Heart right ventricle (tissue), 16 donors: ENCODE data around the gene HYAL1. TPM values are rescaled to one million over a fixed set of nuclear protein-coding genes. Genes with fewer than 3 reads are reported as not detected.
"Not testable (repeated sequence)": the region's sequence is repeated elsewhere in the genome, so short reads cannot be mapped to it uniquely, and the experiment has no call there.

Experiments
- ATAC-seq, 8 donors: fragments of 200-7000 bp; cut with Tn5 transposase; one replicate each; pipeline ENCODE4 v1.9.1; 2020; ENCODE audit warnings: mild to moderate bottlenecking in 8 of 8, moderate library complexity in 8 of 8, moderate number of reproducible peaks in 1 of 8
- DNase-seq, 2 donors: peaks; one replicate each; pipeline ENCODE4 v3.0.0-alpha.2; 2020
- H3K27ac ChIP-seq, 10 donors: fragments of 200-600 bp; sonication (generic) in 2 of 10; one replicate each; pipeline versions ENCODE4 v1.5.0 to v1.8.0; 2020 to 2022; ENCODE audit warnings: mild to moderate bottlenecking in 3 of 10
- H3K27me3 ChIP-seq, 7 donors: fragments of 200-600 bp; one replicate each; pipeline ENCODE4 v1.8.0; 2021 to 2022; ENCODE audit warnings: mild to moderate bottlenecking in 2 of 7
- H3K36me3 ChIP-seq, 9 donors: fragments of 200-600 bp; sonication (generic) in 1 of 9; one replicate each; pipeline versions ENCODE4 v1.5.0 to v1.8.0; 2020 to 2022; ENCODE audit warnings: mild to moderate bottlenecking in 2 of 9
- H3K4me1 ChIP-seq, 9 donors: fragments of 200-600 bp; sonication (generic) in 1 of 9; one replicate each; pipeline versions ENCODE4 v1.5.0 to v1.8.0; 2020 to 2022; ENCODE audit warnings: mild to moderate bottlenecking in 4 of 9
- H3K4me3 ChIP-seq, 10 donors: fragments of 200-600 bp; sonication (generic) in 2 of 10; one replicate each; pipeline versions ENCODE4 v1.5.0 to v1.8.0; 2020 to 2022; ENCODE audit warnings: mild to moderate bottlenecking in 7 of 10, moderate library complexity in 2 of 10
- H3K9me3 ChIP-seq, 11 donors: fragments of 200-600 bp in 10 of 11; sonication (generic) in 2 of 11; one replicate each; pipeline versions ENCODE4 v1.5.0 to v1.8.0; 2013 to 2022; ENCODE audit warnings: mild to moderate bottlenecking in 2 of 11, control low read depth in 1 of 11, moderate library complexity in 1 of 11
- CTCF ChIP-seq, 9 donors: fragments of 200-600 bp; sonication (generic) in 2 of 9; IDR thresholded peaks; one replicate each; pipeline versions ENCODE4 v1.5.0 to v1.8.0; 2021 to 2022; ENCODE audit warnings: antibody characterized with exemption in 9 of 9, mild to moderate bottlenecking in 5 of 9, moderate library complexity in 1 of 9
- WGBS, 2 donors: extraction: QIAGEN DNeasy Blood & Tissue Kit; methylation state at CpG; one replicate each; pipeline ENCODE4 v1.1.7; 2013; ENCODE audit warnings: inconsistent platforms in 1 of 2; 5-methylcytosine and 5-hydroxymethylcytosine counted together
- intact Hi-C, 10 donors: fragments of 100-400 bp; cut with DNase I; formaldehyde crosslinking; loops; one replicate each; pipeline versions ENCODE4 v1.11.1 to v1.14.2; 2022
- polyA plus RNA-seq, 2 donors: library from polyadenylated mRNA; stranded (reverse); fragments of 200-250 nt; gene quantifications; one replicate each; pipeline ENCODE4 v1.2.3, GENCODE V29; 2013
- total RNA-seq, 10 donors: library from RNA; stranded (reverse); fragmentation: NEBNext Ultra II Directional in 3 of 10; extraction: Animal tissue kit (Norgen Biotek cat#: 25700) in 3 of 10; gene quantifications; one replicate each; pipeline versions ENCODE4 v1.2.1 to v1.2.4, GENCODE V29; 2021 to 2023
- donor health status: Arrhythmogenic right ventricular cardiomyopathy.
- donor health status: ischemic (EF 13 %, LVEDD 7.1; RV severe dilation, severe dysfunction).
- donor health status: healthy with polysubstance abuse.
- donor health status: DM: no; HTN: yes; CAD: no.
- donor health status: DM: no; HTN: no; CAD: no.
- donor health status: ischemic (EF 25% LVEDD 6.9; RV normal size, moderate dysfunction).
- donor health status: ischemic (EF 25% LVEDD 5.7; RV mildly dilated, moderate dysfunction).
- donor health status: healthy.
- donor health status: DM: yes; HTN: yes; CAD: no.
- donor health status: Ischemic cardiomyopathy.
- donor health status: ischemic (EF 35%, LVEDD 5.7; RV mildly dilated, moderate dysfunction).
- donor health status: nonischemic (EF 11% LVEDD 7.7; RV severe dilation, severe dysfunction).
- donor health status: DM: yes; HTN: yes; CAD: no.
- donor health status: PGD.
- donor health status: ischemic (EF 29% LVEDD 5.4; RV normal size, mild dysfunction).
- donor health status: nonischemic (EF 23%, LVEDD 6.1; RV moderate dilation, normal function).

The HYAL1 gene
- total and polyA plus RNA-seq, 12 donors: 41.0 to 120 (median 66.7) TPM

- 56 to 71% methylated on average over 1 of the region's 1 CpG for WGBS, 2 donors
- intact Hi-C loops: no loop called here
- peak; percentile 38 to 71 (median 55) for ATAC-seq
- peak; percentile 61 to 68 for DNase-seq
- H3K4me1 ChIP-seq: peaks cover 10 to 57% (median 37%) of the 10 kb centered on the region in 9 donors
- no peak for TF ChIP-seq CTCF (IDR thresholded peaks at IDR 0.05)
- H3K4me3 ChIP-seq: no peak overlapping the region
- H3K36me3 ChIP-seq: peaks cover 0 to 43% (median 28%) of the 10 kb centered on the region in 9 donors
- H3K27ac ChIP-seq: peak overlapping the region in 9 of 10 donors; percentile 42 to 88 (median 79)
- H3K9me3 ChIP-seq: no peaks in the 10 kb centered on the region
- no peaks in the 10 kb centered on the region for H3K27me3 ChIP-seq
Observed at GRCh38 chr3:50287262-50287661, 16.1 kb downstream of the HYAL1 start.

GRCh38 chr3:50286322-50287227, 16.8 kb downstream of the HYAL1 start:
- H3K27me3 ChIP-seq: no peaks in the 10 kb centered on the region
- H3K4me1 ChIP-seq: peaks cover 9 to 54% (median 32%) of the 10 kb centered on the region in 9 donors
- peak in 2 of 8 donors; percentile 2 to 10 for ATAC-seq
- no peak for TF ChIP-seq CTCF (IDR thresholded peaks at IDR 0.05)
- H3K9me3 ChIP-seq: no peaks in the 10 kb centered on the region
- intact Hi-C loops: no loop called here
- H3K27ac ChIP-seq: peak overlapping the region in 9 of 10 donors; percentile 42 to 88 (median 79)
- no peak for DNase-seq
- H3K36me3 ChIP-seq: peaks cover 0 to 43% (median 28%) of the 10 kb centered on the region in 9 donors
- H3K4me3 ChIP-seq: no peak overlapping the region
- WGBS, 2 donors: 85% methylated on average over 28 of the region's 28 CpGs

- intact Hi-C loops, H3K27me3 ChIP-seq, ATAC-seq, H3K9me3 ChIP-seq, DNase-seq, H3K27ac ChIP-seq, H3K4me3 ChIP-seq: not testable (repeated sequence)
- peaks cover 0 to 29% (median 18%) of the 10 kb centered on the region in 9 donors for H3K36me3 ChIP-seq
- WGBS, 2 donors: 86 to 90% methylated on average over 6 of the region's 6 CpGs
- H3K4me1 ChIP-seq: peaks cover 0 to 54% (median 25%) of the 10 kb centered on the region in 9 donors
Observed at GRCh38 chr3:50284121-50284520, 19.3 kb downstream of the HYAL1 start.

- WGBS, 2 donors: 63 to 67% methylated on average over 8 of the region's 8 CpGs
Observed at GRCh38 chr3:50279255-50280016, 23.9 kb downstream of the HYAL1 start.

More at GRCh38 chr3:50279255-50280016, 23.9 kb downstream of the HYAL1 start:
- Histone ChIP-seq H3K9me3 (no peaks in the 10 kb centered on the region), H3K4me3 (peak overlapping the region in 9 of 10 donors; percentile 26 to 52 (median 43)), H3K4me1 (peaks cover 4 to 47% (median 19%) of the 10 kb centered on the region in 9 donors), H3K27me3 (peaks cover 0 to 34% (median 9%) of the 10 kb centered on the region in 7 donors), H3K36me3 (peaks cover 0 to 8% (median 0%) of the 10 kb centered on the region in 9 donors), H3K27ac (peak overlapping the region; percentile 21 to 92 (median 85))
- TF ChIP-seq CTCF (IDR thresholded peaks at IDR 0.05): no peak
- DNase-seq: no peak
- intact Hi-C loops: loop anchor here in 1 of 10 donors (10.0 kb wide), 1 partner anchor 155 kb away; no protein-coding TSS in a partner anchor
- ATAC-seq: peak; percentile 14 to 58 (median 32)
